HG03342 (cell line): ENCODE measurements around the gene LRRC36.

Experiments
- ATAC-seq: cut with Tn5 transposase; IDR thresholded peaks from one replicate; pipeline ENCODE4 v1.9.1; 2021; ENCODE audit warnings: mild to moderate bottlenecking, moderate library complexity; ENCODE audit not compliant: unreplicated experiment

Gene LRRC36

DNA sequence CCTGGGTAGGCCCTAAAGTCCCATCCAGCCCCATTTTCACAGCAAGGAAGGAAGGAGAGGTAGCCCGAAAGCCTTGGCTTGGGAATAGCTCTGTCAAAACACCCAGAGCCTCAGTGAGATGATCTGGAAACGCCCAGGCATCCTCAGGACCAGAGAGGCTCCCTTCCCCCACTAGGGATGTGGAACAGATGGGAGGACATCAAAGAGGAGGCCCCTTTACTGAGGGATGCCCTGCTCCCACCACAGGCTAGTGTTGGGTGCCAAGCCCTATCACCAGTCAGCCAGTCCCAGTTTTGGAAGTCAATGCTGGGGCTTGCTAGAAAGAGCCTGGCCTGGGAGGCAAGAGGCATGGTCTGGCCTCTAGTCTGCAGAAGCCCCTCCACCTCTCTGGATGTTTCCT, 62.0 kb downstream of the LRRC36 start:
- ATAC-seq: no peak

DNA sequence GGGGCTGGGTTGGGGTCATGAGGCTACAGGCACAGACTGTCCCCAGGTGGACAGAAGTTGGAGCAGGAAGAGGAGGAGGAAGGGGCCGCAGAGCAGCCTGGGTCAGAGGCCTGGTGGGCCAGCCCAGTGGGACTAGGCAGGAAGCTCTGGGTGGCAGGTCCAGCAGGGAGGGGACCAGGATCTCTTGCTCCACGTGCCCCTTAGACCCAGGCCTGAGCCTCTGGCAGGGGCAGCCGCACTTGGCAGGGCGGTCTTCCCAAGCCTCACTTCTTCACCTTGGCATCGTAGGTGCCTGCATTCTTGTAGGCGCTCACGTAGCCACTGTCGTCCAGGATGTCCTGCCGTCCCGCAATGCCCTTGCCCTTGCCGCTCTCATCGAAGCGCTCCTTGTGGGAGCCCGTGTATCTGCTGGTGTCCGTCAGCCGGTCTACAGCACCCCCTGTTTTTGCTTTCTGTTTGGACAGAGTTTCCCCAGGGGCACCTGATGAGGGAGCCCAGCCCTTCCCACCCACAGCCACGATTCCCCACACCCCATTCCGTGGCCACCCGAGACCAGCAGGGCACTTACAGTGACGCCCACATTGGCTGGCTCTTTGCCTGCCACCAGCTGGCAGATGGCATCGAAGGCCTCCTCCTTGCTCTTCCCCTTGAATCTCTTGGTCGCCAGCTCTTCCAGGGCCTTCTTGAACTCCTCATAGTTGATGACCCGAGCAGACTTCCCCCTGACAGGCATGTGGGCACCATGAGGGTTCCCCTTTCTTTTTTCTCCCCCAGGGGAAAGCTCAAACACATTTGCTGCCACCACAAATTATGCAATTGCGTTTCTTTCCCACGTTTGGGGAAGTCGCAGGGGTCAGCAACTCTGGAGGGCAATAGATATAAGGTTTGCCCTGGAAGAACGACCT, 63.5 kb downstream of the LRRC36 start:
- ATAC-seq: no peak

DNA sequence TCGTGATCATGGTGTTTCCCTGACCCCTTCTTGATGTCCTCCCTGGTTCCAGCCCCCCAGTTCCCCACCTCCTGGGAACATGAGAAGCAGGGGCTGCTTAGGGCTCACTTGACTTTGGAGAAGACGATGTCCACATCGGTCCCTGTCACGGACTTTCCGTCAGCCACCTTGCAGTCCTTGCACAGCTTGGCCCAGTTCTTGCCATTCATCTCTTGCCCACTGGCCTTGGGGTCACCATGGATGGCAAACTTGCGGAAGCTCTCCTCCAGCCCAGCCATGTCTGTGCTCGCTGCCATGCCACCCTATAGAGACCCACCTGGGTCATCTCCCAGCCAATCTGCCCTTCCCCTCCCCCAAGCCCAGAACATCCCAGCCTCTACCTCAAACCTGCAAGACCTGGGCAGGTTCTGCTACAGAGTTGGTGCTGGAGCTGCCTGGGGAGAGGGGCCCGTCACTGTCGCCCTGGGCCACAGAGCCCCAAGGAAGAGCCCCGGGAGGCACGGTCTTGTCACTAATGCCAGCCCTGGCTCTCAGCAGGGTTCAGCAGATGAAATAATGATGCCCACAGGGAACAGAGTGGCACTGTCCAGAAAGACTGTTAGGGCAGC, 64.3 kb downstream of the LRRC36 start:
- ATAC-seq: no peak

DNA sequence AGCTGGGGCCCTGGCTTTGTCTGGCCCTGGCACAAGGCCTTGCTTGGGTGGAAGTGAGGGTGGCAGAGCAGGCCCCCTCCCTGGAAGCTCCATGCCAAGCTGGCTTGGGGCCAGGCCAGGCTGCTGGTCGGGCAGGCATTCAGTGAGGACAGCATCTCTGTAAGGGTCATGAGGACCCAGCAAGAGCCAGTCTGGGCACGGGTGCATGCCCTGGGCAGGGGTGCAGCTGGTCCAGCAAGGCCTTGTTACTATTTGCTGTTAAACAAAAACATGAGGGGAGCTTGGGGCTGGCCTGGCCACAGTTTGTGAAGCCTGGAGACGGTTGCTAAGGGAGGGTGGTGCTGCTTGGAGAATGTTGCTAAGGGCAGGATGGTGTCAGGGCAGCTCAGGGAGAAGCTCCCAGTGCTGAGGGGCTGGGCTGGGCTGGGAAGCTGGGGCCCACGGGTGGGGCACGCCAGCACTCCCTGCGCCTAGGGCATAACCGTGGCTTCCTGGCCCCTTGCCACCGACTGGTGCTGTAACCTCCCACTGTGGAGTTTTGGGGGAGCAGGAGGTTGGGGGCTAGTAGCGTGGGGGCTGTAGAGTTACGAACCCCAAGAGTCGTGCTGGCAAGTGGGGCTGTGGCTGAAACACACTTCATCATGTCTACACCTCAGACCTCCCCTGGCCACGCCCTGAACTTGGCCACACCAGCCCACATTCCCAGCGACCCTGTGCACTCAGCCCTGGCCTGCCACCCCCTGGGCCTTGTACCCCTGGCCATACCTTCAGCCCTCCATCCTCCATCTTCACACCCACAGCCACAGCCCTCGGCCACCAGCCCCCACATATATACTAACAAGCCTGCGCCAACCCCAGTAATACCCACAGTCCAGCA, 65.0 kb downstream of the LRRC36 start:
- no peak for ATAC-seq

DNA sequence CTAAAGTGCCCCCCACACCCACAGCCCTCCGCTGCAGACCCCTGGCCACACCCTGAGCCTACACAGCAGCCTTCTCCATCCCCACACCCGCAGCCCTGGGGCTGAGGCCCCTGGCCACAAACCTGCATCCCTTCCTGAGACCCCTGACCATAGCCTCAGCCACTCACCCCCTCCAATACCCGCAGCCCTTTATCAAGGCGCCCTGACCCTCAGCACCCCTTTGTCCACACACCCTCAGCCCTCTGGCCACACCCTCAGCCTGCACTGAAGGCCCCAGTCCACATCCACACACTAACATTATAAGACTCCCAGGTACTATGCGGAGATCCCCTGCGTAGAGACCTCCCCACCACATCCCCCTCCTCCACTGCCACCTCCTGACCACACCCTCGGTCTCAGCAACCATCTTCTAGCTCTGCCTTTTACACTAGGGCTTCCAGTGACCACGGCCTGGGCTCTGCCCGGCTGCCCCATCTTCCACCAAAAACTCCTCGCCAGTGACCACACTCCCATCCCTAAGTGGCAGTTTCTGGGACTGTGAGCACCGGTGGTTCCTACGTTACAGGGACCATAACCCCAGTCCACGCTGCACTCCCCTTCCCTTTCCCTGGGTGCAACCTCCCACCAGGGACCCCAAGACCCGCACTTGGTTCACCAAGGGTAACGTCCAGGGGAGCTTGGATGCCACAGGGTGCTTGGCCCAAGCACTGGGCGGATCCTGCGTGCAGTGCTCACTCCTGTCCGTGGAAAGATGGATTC, 65.9 kb downstream of the LRRC36 start:
- ATAC-seq: no peak

DNA sequence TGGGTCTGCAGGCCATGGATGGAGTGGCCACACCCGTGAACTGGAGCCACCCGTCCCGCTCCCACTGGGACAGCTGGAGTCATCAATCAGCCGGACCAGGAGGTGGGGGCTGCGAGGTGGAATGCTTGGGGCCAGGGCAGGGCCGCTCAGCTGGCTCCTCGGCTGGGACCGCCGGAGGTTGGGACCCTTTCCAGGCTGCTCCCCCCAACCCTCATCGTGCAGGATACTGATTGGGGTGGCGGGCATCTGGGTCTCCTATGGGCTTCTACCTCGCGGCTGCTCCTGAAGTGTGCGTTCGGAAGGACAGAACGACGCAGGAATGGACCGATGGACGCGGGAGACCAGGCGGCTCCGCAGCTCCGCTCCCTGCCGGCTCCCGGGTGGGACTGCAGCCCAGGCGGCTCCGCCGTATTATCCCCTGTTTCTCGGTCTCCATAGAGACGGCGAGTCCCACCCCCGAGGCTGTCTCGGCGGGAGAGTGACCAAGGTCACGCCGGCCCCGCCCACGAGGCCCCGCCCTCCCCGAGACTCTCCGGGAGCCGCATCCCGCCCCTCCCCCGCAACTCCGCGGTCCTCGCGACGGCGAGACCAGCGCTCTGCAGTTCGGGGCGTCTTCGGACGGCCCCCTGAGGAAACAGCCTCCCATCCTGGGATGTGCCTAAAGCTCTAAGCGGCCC, 66.6 kb downstream of the LRRC36 start, which contains the start of gene TPPP3:
Gene TPPP3 (minus strand): TSS at position 388 of the 677 bp plus-strand sequence. CDS start 2,387 bp downstream, outside the sequence.
- ATAC-seq: no peak

DNA sequence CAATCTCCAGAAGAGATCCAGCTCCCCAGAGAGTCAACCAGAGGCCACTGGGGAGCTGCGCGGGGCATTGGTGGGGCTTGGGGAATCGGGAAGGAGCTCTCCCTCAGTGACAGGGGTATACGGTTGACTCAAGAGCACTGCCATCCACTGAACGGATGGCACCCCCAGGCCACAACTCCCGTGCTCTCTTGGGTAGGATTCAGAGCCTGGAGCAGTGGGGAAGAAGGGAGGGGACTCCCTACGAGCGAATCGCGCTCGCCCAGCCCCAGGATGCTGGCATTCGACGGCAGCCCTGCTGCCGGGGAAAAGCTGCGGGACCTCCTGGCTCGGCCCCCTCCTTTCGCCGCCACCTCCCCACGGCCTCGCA, 67.2 kb downstream of the LRRC36 start:
- ATAC-seq: no peak

DNA sequence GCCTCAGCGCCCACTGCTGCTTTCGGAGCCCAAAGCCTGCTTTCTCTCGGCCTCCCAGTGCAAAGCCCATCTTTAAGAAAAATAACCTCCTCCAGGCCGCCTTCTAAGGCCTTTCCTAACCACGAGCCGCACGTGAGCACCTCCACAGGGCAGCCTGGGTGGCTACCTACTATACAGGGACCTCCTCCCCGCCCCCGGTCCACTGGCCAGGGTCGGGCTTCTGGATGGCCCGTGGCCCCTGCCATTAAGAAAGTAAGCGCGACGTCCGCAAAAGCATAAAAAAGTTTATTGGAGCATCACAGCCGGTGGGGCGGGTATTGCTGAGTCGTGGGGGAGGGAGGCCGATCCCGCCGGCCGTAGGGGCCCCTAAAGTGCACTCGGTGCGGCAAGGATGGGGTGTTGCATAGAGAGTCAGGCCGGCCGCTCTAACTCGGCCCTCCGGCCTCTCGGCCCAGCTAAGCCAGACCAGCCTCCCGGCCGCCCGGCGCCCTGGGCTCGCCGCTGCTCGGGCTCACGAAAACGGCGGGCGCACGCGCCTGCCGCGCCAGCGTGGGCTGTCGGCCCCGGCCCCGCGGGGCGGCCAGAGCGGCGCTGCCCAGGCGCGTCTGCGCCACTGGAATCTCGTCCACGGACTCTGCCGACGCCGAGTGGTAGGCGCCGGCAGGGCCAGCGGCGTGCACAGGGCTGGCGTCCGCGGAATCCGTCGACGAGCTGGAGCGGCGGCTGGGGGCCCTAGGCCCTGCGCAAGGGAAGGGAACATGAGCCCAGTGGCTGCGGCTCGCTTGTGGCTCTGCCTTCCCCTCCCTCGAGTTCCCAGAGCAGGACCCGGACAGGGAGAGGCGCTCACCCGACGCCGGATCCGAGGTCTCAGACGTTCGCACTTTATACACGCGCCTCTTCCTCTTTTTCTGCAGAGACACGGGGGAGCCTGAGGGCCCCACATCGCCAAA, 67.8 kb downstream of the LRRC36 start:
- ATAC-seq: no peak

DNA sequence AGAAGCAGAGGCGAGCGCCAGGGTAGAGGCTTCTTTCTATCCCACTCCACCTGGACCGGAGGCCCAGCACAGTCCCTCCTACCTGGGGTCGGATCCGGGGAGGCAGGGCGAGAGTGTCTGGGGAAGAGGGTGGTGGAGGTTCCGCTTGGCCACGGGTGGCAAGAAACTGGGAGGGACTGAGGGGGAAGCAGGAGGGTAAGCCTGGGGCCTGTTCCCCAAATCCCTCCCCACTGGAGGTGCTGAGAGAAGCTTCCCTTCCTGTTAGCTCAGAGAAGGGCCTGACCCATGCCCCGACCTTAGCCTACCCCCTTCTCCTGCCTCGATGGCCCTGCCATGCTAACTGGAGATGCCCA, 68.5 kb downstream of the LRRC36 start:
- ATAC-seq: no peak

DNA sequence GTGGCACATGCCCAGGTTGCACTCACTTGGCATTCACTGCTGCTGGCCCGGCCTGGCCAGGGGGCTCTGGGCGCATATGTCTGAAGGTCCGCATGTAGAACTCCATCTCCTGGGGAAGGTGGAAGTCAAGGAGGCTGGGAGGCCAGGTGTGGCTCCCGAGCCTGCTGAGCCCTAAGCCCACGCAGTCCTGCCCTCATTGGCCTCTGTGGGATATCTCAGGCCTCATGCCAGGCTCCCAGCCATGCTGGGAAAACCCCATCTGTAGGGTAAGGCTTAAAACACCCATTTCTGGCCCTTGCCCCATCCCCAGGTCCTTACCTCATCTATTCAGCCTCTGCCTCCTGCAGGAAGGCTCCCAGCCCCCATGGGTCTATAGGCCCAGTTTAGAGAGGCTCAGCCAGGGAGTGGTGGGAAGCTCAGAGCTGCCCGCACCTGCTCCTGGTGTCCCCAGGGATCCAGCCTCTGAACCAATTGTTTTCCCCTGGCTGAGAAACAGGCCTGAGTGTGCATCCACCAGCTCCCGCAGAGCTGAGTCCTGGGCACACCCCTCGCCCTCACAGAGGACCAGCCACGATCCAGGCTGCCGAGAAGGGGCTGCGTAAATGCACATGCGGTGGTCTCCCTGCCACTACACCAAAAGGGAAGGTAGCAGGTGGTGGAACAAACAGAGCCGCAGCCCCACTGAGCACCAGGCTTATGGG, 69.0 kb downstream of the LRRC36 start:
- no peak for ATAC-seq

DNA sequence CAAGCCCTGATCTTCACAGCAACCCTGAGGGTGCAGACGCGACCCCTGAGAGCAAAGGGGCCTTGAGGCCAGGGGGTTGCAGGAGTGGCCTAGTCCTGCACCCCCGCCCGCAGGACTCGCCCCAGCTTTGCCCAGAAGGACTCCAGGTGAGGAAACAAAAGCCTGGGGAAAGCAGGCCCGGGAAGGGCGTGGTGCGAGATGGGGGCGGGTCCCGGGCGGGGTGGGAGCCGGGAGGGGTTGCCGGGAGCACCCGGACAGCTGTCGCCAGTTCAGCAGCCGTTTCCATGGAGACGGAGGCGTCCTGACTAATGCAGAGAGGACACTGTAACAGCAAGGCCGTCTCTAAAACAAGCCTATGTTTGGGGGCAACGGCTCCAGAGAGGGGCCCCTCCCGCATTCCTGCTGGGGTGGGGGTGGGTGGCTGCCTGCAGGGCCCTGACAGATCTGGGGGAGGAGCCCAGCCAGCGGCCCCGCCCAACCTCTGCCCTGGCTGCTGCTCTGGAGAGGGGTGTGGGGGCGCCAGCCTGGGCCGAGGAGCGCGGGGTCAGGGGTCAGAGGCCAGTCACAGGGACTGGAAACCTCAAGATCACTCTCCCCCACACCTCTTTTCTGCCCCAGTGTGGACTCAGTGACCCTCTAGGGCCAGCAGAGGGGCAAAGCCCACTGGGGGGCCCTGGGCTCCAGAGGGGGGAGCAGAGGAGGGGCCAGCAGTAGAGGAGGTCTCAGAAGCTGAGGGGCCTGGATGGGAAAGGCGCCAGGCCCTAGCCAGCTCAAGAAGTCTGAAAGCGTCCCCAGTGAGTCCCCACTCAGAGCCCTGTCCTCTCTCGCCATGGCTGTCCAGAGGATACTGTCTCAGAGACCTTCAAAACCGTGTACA, 69.8 kb downstream of the LRRC36 start:
- ATAC-seq: no peak

DNA sequence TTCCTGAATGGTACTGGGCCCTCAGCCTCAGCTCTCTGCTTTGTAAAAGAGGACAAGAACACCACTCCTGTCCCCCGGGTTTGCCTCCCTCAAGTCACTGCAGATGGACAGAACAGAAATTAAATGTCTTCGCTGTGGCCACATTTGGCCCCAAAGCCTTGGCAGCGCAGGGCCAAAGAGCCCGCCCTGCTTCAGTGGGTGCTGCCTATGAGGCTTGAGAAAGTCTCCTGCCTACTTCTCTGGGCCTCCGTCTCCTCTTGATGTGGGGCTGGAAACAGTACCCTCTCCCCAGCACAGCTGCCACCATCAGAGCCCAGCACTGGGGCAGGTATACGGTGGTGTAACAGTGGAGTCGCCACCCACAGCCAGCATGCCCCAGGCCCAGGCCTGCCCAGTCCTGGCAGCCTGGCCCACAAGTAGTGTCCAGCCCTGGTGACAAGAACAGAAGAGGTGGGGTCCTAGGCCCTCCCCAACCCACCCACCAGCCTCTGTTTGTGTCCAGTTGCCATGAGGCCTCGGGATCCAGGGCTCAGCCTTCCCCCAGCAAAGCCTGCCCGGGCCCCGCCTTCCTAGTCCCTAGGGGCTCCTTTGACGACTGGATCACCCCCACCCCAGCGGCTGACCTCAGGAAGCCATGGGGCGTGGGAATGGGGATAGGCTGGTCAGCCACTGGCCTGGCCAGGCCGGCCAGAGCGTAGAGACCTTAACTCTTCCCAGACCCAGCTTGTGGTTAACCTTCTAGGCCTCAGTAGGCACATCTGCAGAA, 70.6 kb downstream of the LRRC36 start:
- ATAC-seq: no peak

DNA sequence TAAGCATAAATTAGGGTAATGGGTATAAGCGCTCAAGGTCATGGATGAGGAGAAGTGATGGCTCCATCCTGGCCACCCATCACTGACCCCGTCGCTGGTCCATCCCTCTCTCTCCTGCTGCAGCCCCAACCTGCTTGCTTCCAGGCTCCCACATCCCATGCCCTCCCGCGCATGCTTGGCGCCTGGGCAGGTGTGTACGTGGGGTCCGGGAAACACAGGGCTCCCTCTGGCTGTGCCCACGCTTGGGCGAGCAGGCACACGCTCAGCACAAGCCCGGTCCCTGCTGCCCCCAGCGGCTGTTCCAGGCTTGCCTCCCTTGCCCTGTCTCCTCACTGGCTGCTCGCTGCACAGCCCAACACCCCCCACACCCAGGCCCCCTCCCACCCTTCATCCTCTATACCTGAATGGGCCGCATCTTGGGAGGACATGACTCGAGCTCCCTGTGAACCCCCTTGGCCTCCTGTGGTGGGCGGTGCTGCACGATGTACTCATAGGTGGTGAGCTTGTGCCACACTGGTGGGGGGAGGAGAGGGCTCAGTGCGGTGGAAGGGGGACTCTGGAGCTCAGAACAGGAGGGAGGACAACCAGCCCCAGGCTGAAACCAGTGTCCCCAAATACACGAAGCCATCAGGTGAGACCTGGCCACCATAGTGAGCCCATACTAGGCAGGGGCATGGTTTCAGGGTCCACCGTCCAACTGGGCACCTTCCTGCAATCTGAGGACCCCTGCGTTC, 71.4 kb downstream of the LRRC36 start:
- no peak for ATAC-seq

DNA sequence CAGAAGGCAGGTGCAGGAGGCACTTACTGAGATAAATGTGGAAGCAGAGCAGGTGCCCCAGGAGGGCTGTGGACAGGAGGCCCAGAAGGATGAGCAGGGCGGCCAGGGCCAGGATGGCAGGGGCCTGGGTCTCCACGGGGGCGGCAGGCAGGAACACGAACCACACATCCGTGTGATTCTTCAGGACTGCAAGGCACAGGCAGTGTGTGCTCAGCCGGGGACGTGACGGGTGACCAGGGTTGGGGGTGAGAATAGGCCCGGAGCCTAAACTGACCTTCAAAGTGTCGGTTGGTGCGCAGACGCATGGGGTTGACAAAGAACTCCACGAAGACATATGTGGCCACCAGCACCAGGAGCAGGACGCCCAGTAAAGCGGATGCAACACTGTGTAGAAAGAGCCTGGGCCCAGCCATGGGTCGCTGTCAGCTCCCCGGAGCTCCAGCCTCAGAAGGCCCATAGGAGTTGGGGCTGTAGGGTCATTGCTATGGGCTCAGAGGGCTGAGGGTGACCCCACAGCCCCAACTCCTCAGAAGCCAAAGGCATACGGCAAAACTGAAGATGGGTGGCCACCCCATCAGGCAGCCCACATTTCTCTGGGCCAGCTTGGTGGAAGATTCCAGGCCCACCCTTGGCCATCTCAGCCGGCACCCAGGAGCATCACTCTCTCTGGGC, 72.1 kb downstream of the LRRC36 start:
- no peak for ATAC-seq

DNA sequence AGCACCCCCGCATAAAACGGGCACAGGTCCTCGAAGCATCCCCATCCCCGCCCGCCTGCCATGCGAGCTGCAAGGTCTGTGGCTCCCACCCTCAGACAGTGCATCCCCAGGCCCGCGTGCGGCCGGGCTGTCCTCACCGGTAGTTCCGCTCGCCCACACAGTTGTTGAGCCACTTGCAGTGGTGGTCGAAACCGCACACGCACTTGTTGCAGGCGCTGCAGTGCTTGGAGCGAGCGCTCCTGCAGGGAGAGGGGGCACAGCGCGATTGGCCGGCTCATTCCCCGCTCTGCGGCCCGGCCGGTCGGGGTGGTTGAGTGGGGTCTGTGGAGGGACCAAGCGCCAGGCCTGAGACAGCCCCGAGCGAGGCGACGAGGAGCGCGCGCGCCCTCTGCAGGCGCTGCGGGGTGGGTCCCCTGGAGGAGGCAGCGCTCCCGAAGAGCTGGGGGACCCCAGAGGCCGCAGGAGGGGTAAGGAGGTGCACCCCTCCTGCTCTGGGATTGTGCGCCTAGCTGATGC, 72.7 kb downstream of the LRRC36 start:
- ATAC-seq: no peak
